Measurements from ENCODE around the gene TPI1.

The TPI1 gene

DNA sequence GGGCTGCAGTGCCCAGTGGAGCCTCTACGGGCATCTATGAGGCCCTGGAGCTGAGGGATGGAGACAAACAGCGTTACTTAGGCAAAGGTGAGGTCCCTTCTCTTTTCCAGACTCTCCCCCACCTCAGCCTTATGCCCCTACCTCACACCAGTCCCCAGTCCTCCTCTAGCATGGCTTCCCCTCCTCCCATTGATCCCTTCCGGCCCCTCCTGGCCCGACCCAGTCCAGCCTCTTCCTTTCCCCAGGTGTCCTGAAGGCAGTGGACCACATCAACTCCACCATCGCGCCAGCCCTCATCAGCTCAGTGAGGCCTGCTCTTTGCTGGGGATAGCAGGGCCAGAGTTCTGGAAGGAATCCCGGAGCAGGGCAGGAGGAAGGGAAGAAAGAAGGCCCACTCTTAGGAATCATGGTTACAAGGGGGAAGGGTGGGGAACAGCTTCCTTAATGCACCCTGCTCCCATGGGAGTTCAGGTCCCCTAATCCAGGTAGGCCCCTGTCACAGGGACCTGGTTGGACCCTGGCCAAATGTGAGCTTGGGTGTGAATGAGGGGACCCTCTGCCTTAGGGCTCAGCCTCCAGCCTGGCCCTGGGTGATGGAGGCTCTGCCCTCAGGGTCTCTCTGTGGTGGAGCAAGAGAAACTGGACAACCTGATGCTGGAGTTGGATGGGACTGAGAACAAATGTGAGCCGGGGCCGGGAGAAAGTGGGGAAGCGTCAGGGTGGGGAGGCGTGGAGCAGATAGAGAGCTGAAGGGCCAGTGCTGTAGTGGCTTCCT lies 49.3 kb downstream of the TPI1 start:
- ATAC-seq: no peak
- no peak for TF ChIP-seq BACH2 (CRISPR knock-in tag; IDR thresholded peaks at IDR 0.05; ENCODE audit: borderline replicate concordance)
- no peak for TF ChIP-seq TOX (CRISPR knock-in tag; IDR thresholded peaks at IDR 0.05; ENCODE audit: borderline replicate concordance)
- TF ChIP-seq, protein P1, sequence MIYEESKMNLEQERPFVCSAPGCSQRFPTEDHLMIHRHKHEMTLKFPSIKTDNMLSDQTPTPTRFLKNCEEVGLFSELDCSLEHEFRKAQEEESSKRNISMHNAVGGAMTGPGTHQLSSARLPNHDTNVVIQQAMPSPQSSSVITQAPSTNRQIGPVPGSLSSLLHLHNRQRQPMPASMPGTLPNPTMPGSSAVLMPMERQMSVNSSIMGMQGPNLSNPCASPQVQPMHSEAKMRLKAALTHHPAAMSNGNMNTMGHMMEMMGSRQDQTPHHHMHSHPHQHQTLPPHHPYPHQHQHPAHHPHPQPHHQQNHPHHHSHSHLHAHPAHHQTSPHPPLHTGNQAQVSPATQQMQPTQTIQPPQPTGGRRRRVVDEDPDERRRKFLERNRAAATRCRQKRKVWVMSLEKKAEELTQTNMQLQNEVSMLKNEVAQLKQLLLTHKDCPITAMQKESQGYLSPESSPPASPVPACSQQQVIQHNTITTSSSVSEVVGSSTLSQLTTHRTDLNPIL (CRISPR knock-in tag; IDR thresholded peaks at IDR 0.05; ENCODE audit: low read depth): no peak
- TF ChIP-seq ZNF70 (CRISPR knock-in tag; IDR thresholded peaks at IDR 0.05): no peak
- no peak for TF ChIP-seq GLIS3 (CRISPR knock-in tag; IDR thresholded peaks at IDR 0.05)

DNA sequence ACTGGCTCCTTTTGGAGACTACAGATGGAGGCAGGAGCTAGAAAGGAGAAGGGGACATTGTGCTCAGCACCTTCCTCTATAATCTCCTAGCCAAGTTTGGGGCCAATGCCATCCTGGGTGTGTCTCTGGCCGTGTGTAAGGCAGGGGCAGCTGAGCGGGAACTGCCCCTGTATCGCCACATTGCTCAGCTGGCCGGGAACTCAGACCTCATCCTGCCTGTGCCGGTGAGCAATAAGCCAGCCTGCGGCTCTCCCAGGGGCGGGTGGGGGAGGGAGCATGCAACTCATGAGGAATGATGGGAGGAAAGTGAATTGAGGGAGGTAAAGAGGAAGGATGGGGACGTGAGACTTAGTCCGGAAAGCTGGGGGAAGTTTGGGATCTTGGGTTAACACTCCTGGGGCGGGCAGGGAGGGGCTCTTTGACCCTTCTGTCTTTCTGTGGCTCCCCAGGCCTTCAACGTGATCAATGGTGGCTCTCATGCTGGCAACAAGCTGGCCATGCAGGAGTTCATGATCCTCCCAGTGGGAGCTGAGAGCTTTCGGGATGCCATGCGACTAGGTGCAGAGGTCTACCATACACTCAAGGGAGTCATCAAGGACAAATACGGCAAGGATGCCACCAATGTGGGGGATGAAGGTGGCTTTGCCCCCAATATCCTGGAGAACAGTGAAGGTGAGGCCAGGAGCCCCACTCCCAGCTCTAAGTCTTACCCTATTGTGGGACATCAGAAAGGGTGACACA lies 50.3 kb downstream of the TPI1 start:
- ATAC-seq: no peak
- TF ChIP-seq ZC3H10 (CRISPR knock-in tag; IDR thresholded peaks at IDR 0.05) (no peak), ESRRG (CRISPR knock-in tag; IDR thresholded peaks at IDR 0.05) (no peak), CSDC2 (CRISPR knock-in tag; IDR thresholded peaks at IDR 0.05) (no peak), BACH2 (CRISPR knock-in tag; IDR thresholded peaks at IDR 0.05; ENCODE audit: borderline replicate concordance) (no peak), OSR1 (CRISPR knock-in tag; IDR thresholded peaks at IDR 0.05) (no peak)

DNA sequence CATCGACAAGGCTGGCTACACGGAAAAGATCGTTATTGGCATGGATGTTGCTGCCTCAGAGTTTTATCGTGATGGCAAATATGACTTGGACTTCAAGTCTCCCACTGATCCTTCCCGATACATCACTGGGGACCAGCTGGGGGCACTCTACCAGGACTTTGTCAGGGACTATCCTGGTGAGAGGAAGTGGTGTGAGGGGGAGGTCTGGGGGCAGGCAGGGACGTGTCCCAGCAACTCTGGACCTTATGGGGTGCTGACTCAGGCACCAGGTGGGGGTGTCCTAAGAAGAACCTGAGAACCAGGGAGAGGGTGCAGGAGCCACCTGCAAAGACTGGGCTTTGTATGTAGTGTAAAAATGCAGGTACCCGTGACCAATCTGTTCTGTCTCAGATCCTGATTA lies 52.3 kb downstream of the TPI1 start:
- TF ChIP-seq RARB (CRISPR knock-in tag; IDR thresholded peaks at IDR 0.05): no peak
- TF ChIP-seq ISL1 (CRISPR knock-in tag; IDR thresholded peaks at IDR 0.05): no peak
- TF ChIP-seq ZC3H10 (CRISPR knock-in tag; IDR thresholded peaks at IDR 0.05): no peak
- TF ChIP-seq, protein P2, sequence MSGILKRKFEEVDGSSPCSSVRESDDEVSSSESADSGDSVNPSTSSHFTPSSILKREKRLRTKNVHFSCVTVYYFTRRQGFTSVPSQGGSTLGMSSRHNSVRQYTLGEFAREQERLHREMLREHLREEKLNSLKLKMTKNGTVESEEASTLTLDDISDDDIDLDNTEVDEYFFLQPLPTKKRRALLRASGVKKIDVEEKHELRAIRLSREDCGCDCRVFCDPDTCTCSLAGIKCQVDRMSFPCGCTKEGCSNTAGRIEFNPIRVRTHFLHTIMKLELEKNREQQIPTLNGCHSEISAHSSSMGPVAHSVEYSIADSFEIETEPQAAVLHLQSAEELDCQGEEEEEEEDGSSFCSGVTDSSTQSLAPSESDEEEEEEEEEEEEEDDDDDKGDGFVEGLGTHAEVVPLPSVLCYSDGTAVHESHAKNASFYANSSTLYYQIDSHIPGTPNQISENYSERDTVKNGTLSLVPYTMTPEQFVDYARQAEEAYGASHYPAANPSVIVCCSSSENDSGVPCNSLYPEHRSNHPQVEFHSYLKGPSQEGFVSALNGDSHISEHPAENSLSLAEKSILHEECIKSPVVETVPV (CRISPR knock-in tag; IDR thresholded peaks at IDR 0.05): no peak
- TF ChIP-seq ZFP30 (CRISPR knock-in tag; IDR thresholded peaks at IDR 0.05): no peak
- TF ChIP-seq OSR1 (CRISPR knock-in tag; IDR thresholded peaks at IDR 0.05): no peak
- no peak for TF ChIP-seq ESRRG (CRISPR knock-in tag; IDR thresholded peaks at IDR 0.05)
- no peak for TF ChIP-seq TOX (CRISPR knock-in tag; IDR thresholded peaks at IDR 0.05; ENCODE audit: borderline replicate concordance)
- no peak for ATAC-seq

Data from SK-N-SH treated with all-trans-retinoic acid at 6 μM for 48 hours (cell line).